Embryonic facial prominence (tissue), 1 donor: ENCODE results near the gene PLEKHN1.

ENCODE experiments used
- DNase-seq: peaks from one replicate; pipeline ENCODE4 v3.0.0-alpha.2; 2016; ENCODE audit errors: extremely low spot score

PLEKHN1 gene

GRCh38 chr1:930633-931138 lies 35.6 kb upstream of the PLEKHN1 start:
- no peak for DNase-seq

- DNase-seq, result no peak
Measured at GRCh38 chr1:931380-932172, 34.7 kb upstream of the PLEKHN1 start.

- no peak for DNase-seq
Measured at GRCh38 chr1:932173-932510, 34.1 kb upstream of the PLEKHN1 start.

GRCh38 chr1:932776-933602 lies 33.3 kb upstream of the PLEKHN1 start:
- no peak for DNase-seq

GRCh38 chr1:933603-933940 lies 32.7 kb upstream of the PLEKHN1 start:
- no peak for DNase-seq

- no peak for DNase-seq
Measured at GRCh38 chr1:934991-935750, 31.1 kb upstream of the PLEKHN1 start.

- no peak for DNase-seq
Measured at GRCh38 chr1:935751-936231, 30.5 kb upstream of the PLEKHN1 start.

- no peak for DNase-seq
Measured at GRCh38 chr1:936348-937264, 29.7 kb upstream of the PLEKHN1 start.

GRCh38 chr1:937521-937920 lies 28.8 kb upstream of the PLEKHN1 start:
- DNase-seq, result no peak

- DNase-seq, result no peak
Measured at GRCh38 chr1:938088-938683, 28.1 kb upstream of the PLEKHN1 start.

GRCh38 chr1:938711-939489 lies 27.4 kb upstream of the PLEKHN1 start:
- DNase-seq, result no peak

GRCh38 chr1:939511-940106 lies 26.7 kb upstream of the PLEKHN1 start:
- DNase-seq, result no peak

- DNase-seq, result peak; percentile 56
Measured at GRCh38 chr1:940107-941014, 25.9 kb upstream of the PLEKHN1 start.

GRCh38 chr1:941015-941587 lies 25.2 kb upstream of the PLEKHN1 start:
- DNase-seq, result no peak

GRCh38 chr1:941588-942383 lies 24.5 kb upstream of the PLEKHN1 start:
- DNase-seq, result peak; percentile 45

GRCh38 chr1:942411-942821 lies 23.9 kb upstream of the PLEKHN1 start:
- no peak for DNase-seq

GRCh38 chr1:942864-943533 lies 23.3 kb upstream of the PLEKHN1 start:
- DNase-seq, result no peak
